ENCODE results near the gene B3GAT1. TPM values are rescaled to one million over a fixed set of nuclear protein-coding genes. Genes with fewer than 3 reads are reported as not detected.

B3GAT1 gene
- total and polyA plus RNA-seq, 2 donors (not counting 1 experiment from before 2014, with no cell fraction given), result under 0.01 TPM; not detected in 1

DNA sequence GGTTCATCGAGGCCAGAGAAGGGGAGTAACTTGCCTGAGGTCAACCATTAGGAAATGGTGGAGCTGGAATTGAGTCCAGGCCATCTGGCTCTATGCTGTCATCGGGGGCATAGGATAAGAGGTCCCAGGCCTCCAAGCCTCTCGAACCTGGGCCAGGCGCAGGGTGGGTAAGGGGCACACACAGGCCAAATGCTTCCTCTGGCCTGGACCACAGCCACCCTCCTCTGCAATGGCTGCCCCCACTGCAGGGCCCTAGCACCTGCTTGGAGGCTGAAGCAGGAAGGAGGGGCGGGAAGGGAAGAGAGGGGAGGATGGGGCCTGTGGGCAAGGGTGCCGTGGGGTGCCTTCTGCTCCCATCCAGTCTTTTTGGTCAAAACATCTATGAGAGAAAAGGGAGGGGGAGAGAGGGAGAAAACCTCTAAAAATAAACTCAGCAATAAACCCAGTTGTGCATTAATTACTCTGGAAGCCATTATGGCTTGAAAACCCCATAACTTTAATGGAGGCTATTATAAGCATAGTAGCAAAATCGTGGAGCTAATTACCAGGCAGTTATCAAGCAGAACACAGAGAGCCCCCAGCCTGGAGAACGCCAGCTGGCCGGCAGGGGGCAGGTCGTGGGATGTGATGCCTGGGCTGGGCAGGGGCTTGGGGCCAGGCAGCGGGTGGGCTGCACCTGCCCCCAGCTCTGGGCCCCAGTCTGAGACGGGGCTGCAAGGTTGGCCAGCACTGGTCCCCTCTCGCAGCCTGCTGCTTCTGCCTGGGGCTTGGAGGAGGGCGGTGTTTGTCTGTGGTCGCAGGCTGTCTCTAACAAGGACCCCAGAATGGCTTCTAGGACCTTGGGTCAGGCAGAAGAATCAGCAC is 21.1 kb downstream of the B3GAT1 start:
- H3K79me2 ChIP-seq (ENCODE audit: control insufficient read depth, insufficient read depth, low read length), result no peaks in the 10 kb centered on the region
- no peaks in the 10 kb centered on the region for H4K20me1 ChIP-seq (ENCODE audit: control insufficient read depth, extremely low read depth, insufficient read depth, low read length)
- H2AFZ ChIP-seq (ENCODE audit: low read length), result no peak overlapping the region
- H3K36me3 ChIP-seq (ENCODE audit: control insufficient read depth, insufficient read depth, low read length), result no peaks in the 10 kb centered on the region
- no peak overlapping the region for H3K9ac ChIP-seq (ENCODE audit: insufficient read depth, low read length)
- H3K9me3 ChIP-seq (ENCODE audit: control insufficient read depth, insufficient read depth, low read depth, low read length), result no peaks in the 10 kb centered on the region
- no peak overlapping the region for H3K4me3 ChIP-seq (replicated peaks in 1 of 4; ENCODE audit: control extremely low read depth in 1 of 4, insufficient read depth in 1 of 4, low read depth in 3 of 4, low read length in 4 of 4)
- no peak overlapping the region for H3K4me2 ChIP-seq (ENCODE audit: extremely low read depth, insufficient read depth, low read length)
- TF ChIP-seq EZH2 (IDR thresholded peaks at IDR 0.05; ENCODE audit: low read length, missing control alignments), result no peak
- TF ChIP-seq, protein P1, sequence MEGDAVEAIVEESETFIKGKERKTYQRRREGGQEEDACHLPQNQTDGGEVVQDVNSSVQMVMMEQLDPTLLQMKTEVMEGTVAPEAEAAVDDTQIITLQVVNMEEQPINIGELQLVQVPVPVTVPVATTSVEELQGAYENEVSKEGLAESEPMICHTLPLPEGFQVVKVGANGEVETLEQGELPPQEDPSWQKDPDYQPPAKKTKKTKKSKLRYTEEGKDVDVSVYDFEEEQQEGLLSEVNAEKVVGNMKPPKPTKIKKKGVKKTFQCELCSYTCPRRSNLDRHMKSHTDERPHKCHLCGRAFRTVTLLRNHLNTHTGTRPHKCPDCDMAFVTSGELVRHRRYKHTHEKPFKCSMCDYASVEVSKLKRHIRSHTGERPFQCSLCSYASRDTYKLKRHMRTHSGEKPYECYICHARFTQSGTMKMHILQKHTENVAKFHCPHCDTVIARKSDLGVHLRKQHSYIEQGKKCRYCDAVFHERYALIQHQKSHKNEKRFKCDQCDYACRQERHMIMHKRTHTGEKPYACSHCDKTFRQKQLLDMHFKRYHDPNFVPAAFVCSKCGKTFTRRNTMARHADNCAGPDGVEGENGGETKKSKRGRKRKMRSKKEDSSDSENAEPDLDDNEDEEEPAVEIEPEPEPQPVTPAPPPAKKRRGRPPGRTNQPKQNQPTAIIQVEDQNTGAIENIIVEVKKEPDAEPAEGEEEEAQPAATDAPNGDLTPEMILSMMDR (conservative IDR thresholded peaks at IDR 0.05 in 1 of 2, IDR thresholded peaks at IDR 0.05 in 1 of 2; ENCODE audit: low read depth in 1 of 2, low read length in 2 of 2), result no peak
- no peaks in the 10 kb centered on the region for H3K27me3 ChIP-seq (ENCODE audit: control insufficient read depth, insufficient read depth, low read length)
- H3K4me1 ChIP-seq (ENCODE audit: control insufficient read depth, extremely low read depth, insufficient read depth, low read length), result no peaks in the 10 kb centered on the region
- DNase-seq (ENCODE audit: low read depth in 2 of 2), result no peak
- H3K27ac ChIP-seq (ENCODE audit: insufficient read depth, low read length), result no peak overlapping the region

GRCh38 chr11:134389464-134390180 is 22.4 kb downstream of the B3GAT1 start:
- TF ChIP-seq EZH2 (IDR thresholded peaks at IDR 0.05; ENCODE audit: low read length, missing control alignments), result no peak
- TF ChIP-seq, protein P1 (conservative IDR thresholded peaks at IDR 0.05 in 1 of 2, IDR thresholded peaks at IDR 0.05 in 1 of 2; ENCODE audit: low read depth in 1 of 2, low read length in 2 of 2), result no peak
- Histone ChIP-seq H3K27me3 (ENCODE audit: control insufficient read depth, insufficient read depth, low read length) (no peaks in the 10 kb centered on the region), H2AFZ (ENCODE audit: low read length) (no peak overlapping the region), H4K20me1 (ENCODE audit: control insufficient read depth, extremely low read depth, insufficient read depth, low read length) (no peaks in the 10 kb centered on the region), H3K4me1 (ENCODE audit: control insufficient read depth, extremely low read depth, insufficient read depth, low read length) (no peaks in the 10 kb centered on the region), H3K4me3 (replicated peaks in 1 of 4; ENCODE audit: control extremely low read depth in 1 of 4, insufficient read depth in 1 of 4, low read depth in 3 of 4, low read length in 4 of 4) (no peak overlapping the region), H3K4me2 (ENCODE audit: extremely low read depth, insufficient read depth, low read length) (no peak overlapping the region), H3K9ac (ENCODE audit: insufficient read depth, low read length) (no peak overlapping the region), H3K27ac (ENCODE audit: insufficient read depth, low read length) (no peak overlapping the region), H3K9me3 (ENCODE audit: control insufficient read depth, insufficient read depth, low read depth, low read length) (no peaks in the 10 kb centered on the region), H3K36me3 (ENCODE audit: control insufficient read depth, insufficient read depth, low read length) (no peaks in the 10 kb centered on the region), H3K79me2 (ENCODE audit: control insufficient read depth, insufficient read depth, low read length) (no peaks in the 10 kb centered on the region)
- DNase-seq (ENCODE audit: low read depth in 2 of 2), result no peak

GRCh38 chr11:134388590-134388989 is 23.5 kb downstream of the B3GAT1 start:
- Histone ChIP-seq H3K9ac (ENCODE audit: insufficient read depth, low read length) (no peak overlapping the region), H3K79me2 (ENCODE audit: control insufficient read depth, insufficient read depth, low read length) (no peaks in the 10 kb centered on the region), H3K4me2 (ENCODE audit: extremely low read depth, insufficient read depth, low read length) (no peak overlapping the region), H3K27ac (ENCODE audit: insufficient read depth, low read length) (no peak overlapping the region), H3K9me3 (ENCODE audit: control insufficient read depth, insufficient read depth, low read depth, low read length) (no peaks in the 10 kb centered on the region), H4K20me1 (ENCODE audit: control insufficient read depth, extremely low read depth, insufficient read depth, low read length) (no peaks in the 10 kb centered on the region), H3K4me1 (ENCODE audit: control insufficient read depth, extremely low read depth, insufficient read depth, low read length) (no peaks in the 10 kb centered on the region), H3K27me3 (ENCODE audit: control insufficient read depth, insufficient read depth, low read length) (no peaks in the 10 kb centered on the region), H3K36me3 (ENCODE audit: control insufficient read depth, insufficient read depth, low read length) (no peaks in the 10 kb centered on the region), H3K4me3 (replicated peaks in 1 of 4; ENCODE audit: control extremely low read depth in 1 of 4, insufficient read depth in 1 of 4, low read depth in 3 of 4, low read length in 4 of 4) (no peak overlapping the region), H2AFZ (ENCODE audit: low read length) (no peak overlapping the region)
- TF ChIP-seq EZH2 (IDR thresholded peaks at IDR 0.05; ENCODE audit: low read length, missing control alignments), result no peak
- TF ChIP-seq, protein P1 (conservative IDR thresholded peaks at IDR 0.05 in 1 of 2, IDR thresholded peaks at IDR 0.05 in 1 of 2; ENCODE audit: low read depth in 1 of 2, low read length in 2 of 2), result no peak
- DNase-seq (ENCODE audit: low read depth in 2 of 2), result no peak

All from fibroblast of lung (primary cell).